Mucosa of stomach (tissue), 1 donor: ENCODE data around the gene BCAP29.

Experiments
- H3K27me3 ChIP-seq: one replicate; pipeline ENCODE4 v1.7.0; 2013; ENCODE audit warnings: mild to moderate bottlenecking, low read length; ENCODE audit not compliant: control insufficient read depth, insufficient read depth
- H3K36me3 ChIP-seq: one replicate; pipeline ENCODE4 v1.7.0; 2013; ENCODE audit warnings: low read length; ENCODE audit not compliant: control insufficient read depth, insufficient read depth
- H3K4me1 ChIP-seq: one replicate; pipeline ENCODE4 v1.7.0; 2013; ENCODE audit warnings: mild to moderate bottlenecking, low read length; ENCODE audit not compliant: control insufficient read depth, insufficient read depth
- H3K4me3 ChIP-seq: one replicate; pipeline ENCODE4 v1.7.0; 2013; ENCODE audit warnings: low read length
- H3K9ac ChIP-seq: one replicate; pipeline ENCODE4 v1.7.0; 2013; ENCODE audit warnings: mild to moderate bottlenecking, low read length, moderate library complexity
- H3K9me3 ChIP-seq: one replicate; pipeline ENCODE4 v1.7.0; 2013; ENCODE audit warnings: mild to moderate bottlenecking, low read length, moderate library complexity; ENCODE audit not compliant: control insufficient read depth
- donor health status: Pancreatic carcinoma.

Gene BCAP29

DNA sequence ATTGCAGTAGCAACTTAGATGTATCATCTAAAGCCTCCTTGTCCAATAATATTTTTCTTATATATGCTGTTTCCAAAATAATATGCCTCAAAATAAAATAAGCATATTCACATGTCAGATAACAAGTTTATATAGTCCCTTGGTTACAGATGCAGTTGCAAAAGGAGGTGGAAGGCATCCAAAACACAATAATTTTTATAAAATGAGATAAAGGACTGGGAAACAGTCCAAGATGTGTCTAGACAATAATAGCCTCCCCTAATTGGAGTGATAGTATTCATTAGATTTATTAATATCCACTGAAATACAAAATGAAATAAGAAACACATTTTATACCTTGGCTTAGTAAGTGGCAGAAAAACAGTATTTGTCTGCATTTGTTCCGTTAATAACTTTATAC, 30.3 kb downstream of the BCAP29 start:
- no peaks in the 10 kb centered on the region for H3K36me3 ChIP-seq
- no peak overlapping the region for H3K9ac ChIP-seq
- H3K4me1 ChIP-seq = peaks cover 4% of the 10 kb centered on the region
- no peak overlapping the region for H3K4me3 ChIP-seq
- H3K9me3 ChIP-seq = no peaks in the 10 kb centered on the region
- H3K27me3 ChIP-seq = no peaks in the 10 kb centered on the region

DNA sequence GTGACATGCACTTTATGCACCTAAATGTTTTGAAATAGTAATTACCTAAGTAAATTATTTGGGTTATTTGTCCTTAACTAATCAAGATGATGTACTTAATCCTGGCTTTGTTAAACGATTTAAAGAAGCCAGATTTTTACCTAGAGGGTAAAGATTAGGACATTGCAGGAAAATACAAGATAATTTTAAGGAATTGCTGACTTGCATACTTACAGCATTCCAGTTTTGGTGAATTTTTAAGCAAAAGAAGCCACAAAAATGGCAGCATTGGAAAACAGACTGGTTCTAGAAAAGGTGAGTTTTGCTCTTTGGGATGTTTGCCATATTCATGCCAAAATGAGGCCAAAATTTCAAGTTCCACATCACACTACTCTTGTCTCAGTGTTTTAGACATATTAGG, 33.4 kb downstream of the BCAP29 start:
- no peaks in the 10 kb centered on the region for H3K36me3 ChIP-seq
- peaks cover 4% of the 10 kb centered on the region for H3K4me1 ChIP-seq
- H3K27me3 ChIP-seq = no peaks in the 10 kb centered on the region
- H3K4me3 ChIP-seq = no peak overlapping the region
- H3K9me3 ChIP-seq = no peaks in the 10 kb centered on the region
- no peak overlapping the region for H3K9ac ChIP-seq

- no peaks in the 10 kb centered on the region for H3K36me3 ChIP-seq
- H3K27me3 ChIP-seq = no peaks in the 10 kb centered on the region
- no peak overlapping the region for H3K9ac ChIP-seq
- no peak overlapping the region for H3K4me3 ChIP-seq
- H3K9me3 ChIP-seq = no peaks in the 10 kb centered on the region
- H3K4me1 ChIP-seq = peaks cover 4% of the 10 kb centered on the region
Observed at GRCh38 chr7:107613948-107614347, 33.9 kb downstream of the BCAP29 start.

DNA sequence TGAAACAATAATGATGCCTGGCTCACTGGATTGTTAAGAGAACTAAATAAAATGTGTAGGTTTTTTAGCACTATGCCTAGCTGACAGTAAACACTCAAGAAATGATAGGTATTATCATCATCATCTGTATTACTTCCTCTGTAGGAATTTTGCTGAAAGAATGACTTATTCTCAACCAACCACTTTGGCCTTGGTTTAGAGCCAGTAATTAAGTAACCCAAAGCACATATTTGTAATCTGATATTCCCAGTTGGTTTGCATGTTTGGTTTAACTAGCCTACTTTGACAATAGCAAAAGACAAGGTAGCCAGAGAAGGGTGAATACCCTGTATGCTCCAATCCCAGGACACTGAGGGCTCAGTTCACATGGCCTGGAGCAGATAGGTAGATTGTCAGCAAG, 34.4 kb downstream of the BCAP29 start:
- Histone ChIP-seq H3K27me3 (no peaks in the 10 kb centered on the region), H3K36me3 (no peaks in the 10 kb centered on the region), H3K9ac (no peak overlapping the region), H3K4me1 (peaks cover 4% of the 10 kb centered on the region), H3K9me3 (no peaks in the 10 kb centered on the region), H3K4me3 (no peak overlapping the region)

- Histone ChIP-seq H3K9ac (no peak overlapping the region), H3K36me3 (no peaks in the 10 kb centered on the region), H3K9me3 (no peaks in the 10 kb centered on the region), H3K27me3 (no peaks in the 10 kb centered on the region), H3K4me3 (no peak overlapping the region), H3K4me1 (no peaks in the 10 kb centered on the region)
Observed at GRCh38 chr7:107615910-107616680, 36.0 kb downstream of the BCAP29 start.

DNA sequence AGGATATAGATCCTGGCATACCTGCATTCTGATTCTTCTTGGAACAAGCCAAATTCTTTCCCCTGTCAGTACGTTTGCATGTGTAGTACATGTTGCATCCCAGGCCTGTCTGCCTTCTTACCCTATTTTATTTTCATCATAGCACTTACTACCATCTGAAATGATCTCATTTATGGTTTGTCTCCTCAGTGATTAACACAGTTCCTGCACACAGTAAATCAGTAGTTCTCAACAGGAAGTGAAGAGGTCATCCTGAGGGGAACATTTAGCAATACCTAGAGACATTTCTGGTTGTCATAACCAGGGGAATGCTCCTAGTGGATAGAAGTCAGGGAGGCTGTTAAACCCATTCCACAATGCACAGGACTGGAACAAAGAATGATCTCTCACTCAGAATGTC, 42.4 kb downstream of the BCAP29 start:
- Histone ChIP-seq H3K9ac (no peak overlapping the region), H3K27me3 (no peaks in the 10 kb centered on the region), H3K4me3 (no peak overlapping the region), H3K9me3 (no peaks in the 10 kb centered on the region), H3K36me3 (no peaks in the 10 kb centered on the region), H3K4me1 (no peaks in the 10 kb centered on the region)

GRCh38 chr7:107622894-107623293, 42.8 kb downstream of the BCAP29 start:
- Histone ChIP-seq H3K27me3 (no peaks in the 10 kb centered on the region), H3K9me3 (no peaks in the 10 kb centered on the region), H3K9ac (no peak overlapping the region), H3K4me1 (no peaks in the 10 kb centered on the region), H3K36me3 (no peaks in the 10 kb centered on the region), H3K4me3 (no peak overlapping the region)

DNA sequence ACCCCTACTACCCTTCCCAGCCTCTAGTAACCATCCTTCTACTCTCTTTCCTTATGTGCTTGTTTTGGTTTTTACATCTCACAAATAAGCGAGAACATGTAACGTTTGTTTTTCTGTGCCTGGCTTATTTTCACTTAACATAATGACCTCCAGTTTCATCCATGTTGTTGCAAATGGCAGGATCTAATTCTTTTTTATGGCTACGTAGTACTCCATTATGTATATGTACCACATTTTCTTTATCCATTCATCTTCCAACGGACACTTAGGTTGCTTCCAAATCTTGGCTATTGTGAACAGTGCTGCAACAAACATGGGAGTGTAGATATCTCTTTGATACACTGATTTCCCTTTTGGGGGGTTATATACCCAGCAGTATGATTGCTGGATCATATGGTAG, 47.0 kb downstream of the BCAP29 start:
- no peaks in the 10 kb centered on the region for H3K36me3 ChIP-seq
- no peak overlapping the region for H3K4me3 ChIP-seq
- H3K4me1 ChIP-seq = no peaks in the 10 kb centered on the region
- no peak overlapping the region for H3K9ac ChIP-seq
- no peaks in the 10 kb centered on the region for H3K9me3 ChIP-seq
- H3K27me3 ChIP-seq = no peaks in the 10 kb centered on the region

- Histone ChIP-seq H3K9me3 (no peaks in the 10 kb centered on the region), H3K9ac (no peak overlapping the region), H3K27me3 (no peaks in the 10 kb centered on the region), H3K4me1 (no peaks in the 10 kb centered on the region), H3K4me3 (no peak overlapping the region), H3K36me3 (no peaks in the 10 kb centered on the region)
Observed at GRCh38 chr7:107628461-107629064, 48.5 kb downstream of the BCAP29 start.

DNA sequence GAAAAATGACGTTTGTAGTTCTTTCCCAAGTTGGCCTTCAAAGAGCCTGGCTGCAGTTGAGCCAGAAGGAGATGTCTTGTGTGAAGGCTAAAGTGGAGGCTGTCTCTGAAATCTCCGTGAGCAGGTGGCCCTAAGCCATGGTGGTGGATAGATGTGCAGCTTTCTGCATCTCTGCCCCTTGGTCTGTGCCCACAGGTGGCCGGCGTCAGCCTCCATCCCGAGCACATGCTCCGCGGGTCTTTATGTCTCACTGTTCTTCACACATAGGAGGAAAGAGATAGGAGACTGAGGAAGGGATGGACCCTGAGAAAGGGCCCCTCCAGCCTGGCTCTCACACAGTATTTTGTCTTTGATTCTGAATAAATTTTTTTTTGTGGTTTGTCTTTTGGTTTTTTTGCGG, 50.3 kb downstream of the BCAP29 start:
- no peaks in the 10 kb centered on the region for H3K9me3 ChIP-seq
- H3K27me3 ChIP-seq = no peaks in the 10 kb centered on the region
- no peak overlapping the region for H3K9ac ChIP-seq
- H3K36me3 ChIP-seq = no peaks in the 10 kb centered on the region
- no peaks in the 10 kb centered on the region for H3K4me1 ChIP-seq
- H3K4me3 ChIP-seq = no peak overlapping the region

GRCh38 chr7:107631588-107632491, 51.8 kb downstream of the BCAP29 start:
- Histone ChIP-seq H3K4me1 (no peaks in the 10 kb centered on the region), H3K27me3 (no peaks in the 10 kb centered on the region), H3K4me3 (no peak overlapping the region)

GRCh38 chr7:107632492-107632865, 52.4 kb downstream of the BCAP29 start:
- no peak overlapping the region for H3K9ac ChIP-seq
- no peak overlapping the region for H3K4me3 ChIP-seq
- H3K4me1 ChIP-seq = no peaks in the 10 kb centered on the region
- no peaks in the 10 kb centered on the region for H3K27me3 ChIP-seq
- no peaks in the 10 kb centered on the region for H3K9me3 ChIP-seq
- H3K36me3 ChIP-seq = no peaks in the 10 kb centered on the region

More at GRCh38 chr7:107631588-107632491, 51.8 kb downstream of the BCAP29 start:
- H3K9ac ChIP-seq = no peak overlapping the region
- H3K9me3 ChIP-seq = no peaks in the 10 kb centered on the region
- H3K36me3 ChIP-seq = no peaks in the 10 kb centered on the region
